Psoas muscle (tissue), 8 donors: Measurements from ENCODE around the gene SMC2. TPM values are rescaled to one million over a fixed set of nuclear protein-coding genes. Genes with fewer than 3 reads are reported as not detected.

Experiments
- ATAC-seq, 4 donors: fragments of 200-7000 bp; cut with Tn5 transposase; one replicate each; pipeline ENCODE4 v1.9.1; 2020; ENCODE audit warnings: moderate library complexity in 3 of 4, mild to moderate bottlenecking in 2 of 4
- DNase-seq, 2 donors: peaks; one replicate each; pipeline ENCODE4 v3.0.0-alpha.2; 2020
- H3K27ac ChIP-seq: fragments of 200-600 bp; one replicate; pipeline ENCODE4 v1.8.0; 2022
- H3K27me3 ChIP-seq, 3 donors: fragments of 200-600 bp in 1 of 3; one replicate each; pipeline versions ENCODE4 v1.6.1 to v1.8.0; 2013 to 2022; ENCODE audit warnings: low read length in 2 of 3, mild to moderate bottlenecking in 2 of 3, moderate library complexity in 1 of 3; ENCODE audit not compliant: insufficient read depth in 3 of 3
- H3K36me3 ChIP-seq, 2 donors: fragments of 200-600 bp in 1 of 2; one replicate each; pipeline versions ENCODE4 v1.6.1 to v1.8.0; 2013 to 2022; ENCODE audit warnings: low read depth in 1 of 2, mild to moderate bottlenecking in 1 of 2, moderate library complexity in 1 of 2; ENCODE audit not compliant: insufficient read depth in 1 of 2
- H3K4me1 ChIP-seq: fragments of 200-600 bp; one replicate; pipeline ENCODE4 v1.8.0; 2022
- H3K4me3 ChIP-seq: fragments of 200-600 bp; one replicate; pipeline ENCODE4 v1.8.0; 2022; ENCODE audit warnings: mild to moderate bottlenecking
- H3K9me3 ChIP-seq: fragments of 200-600 bp; one replicate; pipeline ENCODE4 v1.8.0; 2022
- WGBS, 3 donors: extraction: QIAGEN DNeasy Blood & Tissue Kit; methylation state at CpG; one replicate each; pipeline versions ENCODE4 v1.1.6 to v1.1.7; 2013; 5-methylcytosine and 5-hydroxymethylcytosine counted together
- intact Hi-C, 2 donors: fragments of 100-400 bp; cut with DNase I; formaldehyde crosslinking; loops; one replicate each; pipeline versions ENCODE4 v1.11.0 to v1.14.2; 2022
- polyA plus RNA-seq, 3 donors: library from polyadenylated mRNA; stranded (reverse); fragments of 200-250 nt; gene quantifications; one replicate each; pipeline ENCODE4 v1.2.3, GENCODE V29; 2013
- total RNA-seq, 4 donors: library from RNA; stranded (reverse); fragmentation: NEBNext Ultra II Directional in 2 of 4; extraction: Animal tissue kit (Norgen Biotek cat#: 25700) in 2 of 4; gene quantifications; one replicate each; pipeline versions ENCODE4 v1.2.1 to v1.2.4, GENCODE V29; 2021 to 2023
- TF ChIP-seq, protein P1 (sequence below): fragments of 200-600 bp; IDR thresholded peaks from one replicate; pipeline ENCODE4 v1.8.0; 2022; ENCODE audit warnings: antibody characterized with exemption
- donor health status: healthy with polysubstance abuse.
- donor health status: DM: no; HTN: no; CAD: no; lungs with moderate emphysema.
- donor health status: Bipolar disorder and iron deficiency.
- donor health status: healthy.
- donor health status: DM: yes; HTN: yes; CAD: no.
- donor health status: DM: no; HTN: no; CAD: no.
- donor health status: DM: no; HTN: no; CAD: no.
- donor health status: DM: yes; HTN: yes; CAD: no.

The SMC2 gene
- total and polyA plus RNA-seq, 7 donors = 1.6 to 6.3 (median 3.2) TPM

DNA sequence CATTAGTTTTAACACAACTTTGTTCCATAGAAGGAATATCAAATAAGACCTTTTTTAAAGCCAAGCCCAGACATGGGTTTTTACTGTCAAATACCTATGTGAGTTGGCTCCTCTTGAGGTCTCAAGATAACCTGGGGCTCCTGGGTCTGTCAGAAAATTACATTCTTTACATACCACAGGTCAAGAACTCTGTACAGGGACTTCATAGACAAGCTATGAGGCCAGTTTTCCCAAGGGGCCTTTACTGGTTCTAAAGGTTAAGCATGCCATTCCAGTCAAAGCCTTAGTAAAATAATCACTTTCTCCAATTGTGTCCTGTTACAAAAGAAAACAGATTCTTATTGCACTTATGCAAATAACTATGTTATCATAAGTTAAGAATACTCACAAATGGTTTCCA lies 15.5 kb upstream of the SMC2 start:
- intact Hi-C loops = no loop called here
- no peak for ATAC-seq

DNA sequence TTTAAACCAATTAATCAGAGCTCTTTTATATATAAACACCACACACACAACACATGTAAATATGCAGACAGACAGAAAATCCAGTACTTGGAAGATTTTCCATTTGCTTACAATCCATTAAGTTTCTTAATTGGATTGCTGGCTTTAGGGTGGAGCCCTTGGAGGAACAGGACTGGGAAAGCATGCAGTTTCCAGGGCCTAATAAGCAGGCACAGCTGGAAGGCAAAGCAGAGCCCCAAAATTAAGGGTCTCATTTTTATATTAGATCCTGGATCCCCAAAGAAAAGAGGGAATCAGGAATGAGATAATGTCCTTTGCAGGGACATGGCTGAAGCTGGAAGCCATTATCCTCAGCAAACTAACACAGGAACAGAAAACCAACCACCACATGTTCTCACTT lies 13.1 kb upstream of the SMC2 start:
- intact Hi-C loops = no loop called here
- ATAC-seq (no peak), DNase-seq (no peak)
- Histone ChIP-seq H3K27ac (no peak overlapping the region), H3K4me1 (no peaks in the 10 kb centered on the region), H3K36me3 (no peaks in the 10 kb centered on the region), H3K9me3 (peaks cover 4% of the 10 kb centered on the region), H3K4me3 (no peak overlapping the region), H3K27me3 (no peaks in the 10 kb centered on the region)
- TF ChIP-seq, protein P1, sequence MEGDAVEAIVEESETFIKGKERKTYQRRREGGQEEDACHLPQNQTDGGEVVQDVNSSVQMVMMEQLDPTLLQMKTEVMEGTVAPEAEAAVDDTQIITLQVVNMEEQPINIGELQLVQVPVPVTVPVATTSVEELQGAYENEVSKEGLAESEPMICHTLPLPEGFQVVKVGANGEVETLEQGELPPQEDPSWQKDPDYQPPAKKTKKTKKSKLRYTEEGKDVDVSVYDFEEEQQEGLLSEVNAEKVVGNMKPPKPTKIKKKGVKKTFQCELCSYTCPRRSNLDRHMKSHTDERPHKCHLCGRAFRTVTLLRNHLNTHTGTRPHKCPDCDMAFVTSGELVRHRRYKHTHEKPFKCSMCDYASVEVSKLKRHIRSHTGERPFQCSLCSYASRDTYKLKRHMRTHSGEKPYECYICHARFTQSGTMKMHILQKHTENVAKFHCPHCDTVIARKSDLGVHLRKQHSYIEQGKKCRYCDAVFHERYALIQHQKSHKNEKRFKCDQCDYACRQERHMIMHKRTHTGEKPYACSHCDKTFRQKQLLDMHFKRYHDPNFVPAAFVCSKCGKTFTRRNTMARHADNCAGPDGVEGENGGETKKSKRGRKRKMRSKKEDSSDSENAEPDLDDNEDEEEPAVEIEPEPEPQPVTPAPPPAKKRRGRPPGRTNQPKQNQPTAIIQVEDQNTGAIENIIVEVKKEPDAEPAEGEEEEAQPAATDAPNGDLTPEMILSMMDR = no peak

More for the DNA sequence above, 15.5 kb upstream of the SMC2 start:
- TF ChIP-seq, protein P1 = no peak
- peaks cover 4% of the 10 kb centered on the region for H3K9me3 ChIP-seq
- no peak overlapping the region for H3K27ac ChIP-seq
- no peak for DNase-seq
- H3K36me3 ChIP-seq = no peaks in the 10 kb centered on the region
- H3K27me3 ChIP-seq = no peaks in the 10 kb centered on the region
- H3K4me1 ChIP-seq = peaks cover 9% of the 10 kb centered on the region
- no peak overlapping the region for H3K4me3 ChIP-seq

DNA sequence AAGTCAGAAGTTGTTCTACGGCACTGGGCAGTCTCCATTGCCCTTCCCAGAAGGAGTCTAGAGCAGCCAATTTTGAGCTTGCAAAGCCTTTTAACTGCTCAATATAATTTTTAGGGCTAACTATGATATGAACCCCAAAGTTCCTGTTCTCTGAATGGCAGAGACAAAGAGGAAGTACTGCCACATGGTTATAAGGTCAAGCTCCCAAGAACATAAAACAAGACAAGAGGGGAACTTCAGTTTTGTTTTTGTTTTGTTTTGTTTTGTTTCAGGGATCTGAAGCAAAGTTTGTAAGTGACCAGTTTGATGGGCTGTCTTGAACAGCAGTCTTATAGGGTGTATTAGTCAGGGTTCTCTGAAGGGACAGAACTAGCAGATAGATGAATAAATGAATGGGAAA lies 11.9 kb upstream of the SMC2 start:
- no peak overlapping the region for H3K4me3 ChIP-seq
- WGBS, 3 donors = 92 to 98% (median 93%) methylated on average over 1 of the region's 1 CpG
- no peak for DNase-seq
- no peak for ATAC-seq
- no peaks in the 10 kb centered on the region for H3K4me1 ChIP-seq
- H3K9me3 ChIP-seq = peaks cover 4% of the 10 kb centered on the region
- H3K36me3 ChIP-seq = no peaks in the 10 kb centered on the region
- no peaks in the 10 kb centered on the region for H3K27me3 ChIP-seq
- intact Hi-C loops = no loop called here
- no peak overlapping the region for H3K27ac ChIP-seq
- TF ChIP-seq, protein P1 = no peak

DNA sequence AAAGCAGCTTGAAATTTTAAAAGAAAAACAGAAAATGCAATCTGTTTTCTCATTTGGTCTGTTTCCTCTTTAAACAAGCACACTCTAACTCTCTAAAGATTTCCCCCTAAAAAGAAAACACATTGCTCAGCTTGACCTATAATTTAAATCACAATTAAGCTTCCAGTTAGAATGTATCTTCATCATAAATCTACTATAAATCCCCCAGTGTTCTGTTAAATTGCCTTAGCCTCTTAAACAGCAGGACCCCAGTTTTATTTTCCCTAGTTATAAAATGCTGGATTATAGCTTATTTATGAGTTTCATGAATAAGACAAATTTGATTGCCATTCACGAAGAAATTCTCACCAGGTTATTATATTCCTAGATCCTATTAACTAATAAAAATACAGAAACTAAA lies 8.6 kb upstream of the SMC2 start:
- 55 to 69% (median 66%) methylated on average over 1 of the region's 1 CpG for WGBS, 3 donors
- Histone ChIP-seq H3K9me3 (peaks cover 4% of the 10 kb centered on the region), H3K4me3 (no peak overlapping the region), H3K27ac (no peak overlapping the region), H3K4me1 (no peaks in the 10 kb centered on the region), H3K36me3 (no peaks in the 10 kb centered on the region), H3K27me3 (no peaks in the 10 kb centered on the region)
- TF ChIP-seq, protein P1 = no peak
- intact Hi-C loops = no loop called here
- ATAC-seq = no peak
- DNase-seq = no peak

DNA sequence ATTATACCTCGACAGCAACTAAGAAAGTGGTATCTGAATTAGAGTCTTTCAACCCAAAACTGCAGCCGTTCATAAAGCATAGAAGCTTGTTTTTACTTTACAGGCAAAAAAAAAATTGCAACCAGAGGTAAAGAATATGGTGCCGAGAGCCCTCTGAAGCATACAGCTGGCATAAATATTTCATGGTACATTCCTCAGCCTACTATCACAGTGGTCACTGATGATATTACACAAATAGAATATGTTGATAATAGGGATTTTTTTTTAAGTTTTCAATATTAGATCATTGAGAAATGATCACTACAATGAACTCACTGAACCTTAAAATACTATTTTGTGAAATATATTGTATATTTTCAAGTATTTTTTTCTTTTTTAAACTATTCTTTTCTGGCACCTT lies 6.2 kb upstream of the SMC2 start:
- Histone ChIP-seq H3K9me3 (no peaks in the 10 kb centered on the region), H3K27me3 (no peaks in the 10 kb centered on the region), H3K36me3 (no peaks in the 10 kb centered on the region), H3K4me3 (no peak overlapping the region), H3K4me1 (peaks cover 12% of the 10 kb centered on the region), H3K27ac (no peak overlapping the region)
- DNase-seq (no peak), ATAC-seq (no peak)
- TF ChIP-seq, protein P1 = no peak
- intact Hi-C loops = no loop called here
- 62 to 76% (median 69%) methylated on average over 3 of the region's 3 CpGs for WGBS, 3 donors
